Fibroblast of gingiva (primary cell): Measurements from ENCODE around the gene RBM6.
"Not testable (repeated sequence)": the region's sequence is repeated elsewhere in the genome, so short reads cannot be mapped to it uniquely, and the experiment has no call there.

Source experiments
- DNase-seq: peaks from one replicate; pipeline ENCODE4 v3.0.0-alpha.2; 2011; ENCODE audit warnings: low read depth

Gene RBM6

GRCh38 chr3:49992326-49992725 is 52.4 kb downstream of the RBM6 start:
- DNase-seq: no peak

DNA sequence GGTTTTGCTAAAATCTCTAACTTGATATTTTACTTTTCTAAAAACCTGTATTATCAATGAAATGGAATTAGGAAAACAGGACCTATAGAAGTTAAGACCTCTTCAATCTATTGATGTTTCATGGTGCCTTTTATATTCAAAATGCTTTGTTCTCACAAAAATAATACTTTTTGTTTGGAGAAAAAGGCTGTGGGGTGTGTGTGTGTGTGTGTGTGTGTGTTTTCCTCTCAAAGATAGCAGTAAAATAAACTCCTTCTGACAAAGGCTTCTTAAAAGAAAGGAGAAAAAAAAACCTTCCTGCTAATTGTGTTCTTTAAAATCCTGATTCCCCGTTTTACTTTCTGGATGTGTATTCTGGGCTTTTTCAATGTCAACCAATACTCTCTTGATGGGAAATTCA is 54.5 kb downstream of the RBM6 start:
- DNase-seq: no peak

DNA sequence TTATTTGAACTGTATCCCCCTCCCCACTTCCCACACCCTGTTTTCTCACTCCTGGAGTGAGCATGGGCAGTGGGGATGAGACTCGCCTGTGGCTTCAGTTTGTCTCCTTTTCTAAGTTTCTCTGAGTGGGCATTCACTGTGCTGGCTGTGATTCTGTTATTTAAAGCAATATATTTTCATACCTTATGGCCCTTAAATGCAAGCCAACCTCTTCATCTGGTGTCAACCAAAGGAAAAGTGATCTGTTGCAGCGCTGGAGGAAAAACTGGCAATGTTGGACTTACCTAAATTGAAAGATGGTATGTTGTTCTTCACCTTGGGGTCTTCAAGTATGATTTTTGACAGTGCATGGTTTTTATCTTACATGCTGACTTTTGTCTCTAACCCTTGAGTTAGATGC is 56.1 kb downstream of the RBM6 start:
- DNase-seq: no peak

GRCh38 chr3:49997862-49998261 is 57.9 kb downstream of the RBM6 start:
- DNase-seq: no peak

GRCh38 chr3:49998326-49998725 is 58.4 kb downstream of the RBM6 start:
- peak; percentile 21 for DNase-seq

DNA sequence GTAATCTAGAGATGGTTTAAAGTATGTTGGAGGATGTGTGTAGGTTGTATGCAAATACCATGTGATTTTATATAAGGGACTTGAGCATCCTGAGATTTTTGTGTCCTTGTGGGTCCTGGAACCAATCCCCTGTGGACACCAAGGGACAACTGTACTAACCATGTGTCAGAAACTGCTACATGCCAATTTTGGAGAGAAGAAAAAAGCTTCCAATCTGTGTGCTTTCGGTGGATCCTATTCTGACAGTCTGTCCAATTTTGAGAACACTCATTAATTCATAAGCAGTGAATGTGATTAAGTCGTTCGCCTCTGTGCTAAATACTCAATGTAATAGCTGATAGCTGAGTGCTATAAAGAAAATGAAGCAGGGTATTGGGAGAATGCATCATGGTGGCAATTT is 61.6 kb downstream of the RBM6 start:
- DNase-seq: no peak

DNA sequence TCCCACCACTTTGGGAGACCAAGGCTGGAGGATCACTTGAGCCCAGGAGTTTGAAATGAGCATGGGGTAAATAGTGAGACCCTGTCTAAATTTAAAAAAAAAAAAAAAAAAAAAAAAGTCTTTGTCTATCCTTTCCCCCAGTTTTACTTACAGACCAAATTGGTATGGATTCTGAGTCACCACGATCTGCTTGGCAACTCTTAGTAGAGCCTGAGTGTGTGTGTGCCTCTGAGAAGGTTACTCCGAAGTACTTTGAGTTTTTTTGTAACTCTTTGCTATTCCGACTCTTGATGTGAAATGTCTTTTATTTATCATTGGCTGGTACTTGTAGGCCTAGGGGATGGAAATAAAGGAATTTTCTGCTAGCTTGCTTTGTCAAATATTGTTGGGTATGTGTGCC is 63.3 kb downstream of the RBM6 start:
- peak; percentile 36 for DNase-seq

GRCh38 chr3:50003824-50004223 is 63.9 kb downstream of the RBM6 start:
- DNase-seq: no peak

DNA sequence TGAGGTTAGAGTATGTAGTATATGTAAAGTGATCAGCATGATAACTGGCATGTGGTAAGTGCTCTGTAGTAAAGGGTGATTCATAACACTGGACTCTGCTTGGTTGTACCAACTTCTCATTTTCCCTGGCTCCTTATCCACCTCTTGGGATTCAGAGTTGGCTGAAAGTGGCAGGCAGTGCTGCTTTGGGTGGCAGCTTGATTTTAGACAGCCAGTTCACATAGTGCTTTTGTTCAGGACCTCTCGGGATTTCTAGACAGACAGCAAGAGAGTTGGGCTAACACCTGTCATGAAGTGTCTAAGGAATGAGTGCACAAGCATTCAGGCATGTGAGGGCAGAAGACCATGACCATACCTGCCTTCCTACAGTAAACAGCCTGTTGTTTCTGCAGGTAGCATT is 69.0 kb downstream of the RBM6 start:
- peak; percentile 77 for DNase-seq

DNA sequence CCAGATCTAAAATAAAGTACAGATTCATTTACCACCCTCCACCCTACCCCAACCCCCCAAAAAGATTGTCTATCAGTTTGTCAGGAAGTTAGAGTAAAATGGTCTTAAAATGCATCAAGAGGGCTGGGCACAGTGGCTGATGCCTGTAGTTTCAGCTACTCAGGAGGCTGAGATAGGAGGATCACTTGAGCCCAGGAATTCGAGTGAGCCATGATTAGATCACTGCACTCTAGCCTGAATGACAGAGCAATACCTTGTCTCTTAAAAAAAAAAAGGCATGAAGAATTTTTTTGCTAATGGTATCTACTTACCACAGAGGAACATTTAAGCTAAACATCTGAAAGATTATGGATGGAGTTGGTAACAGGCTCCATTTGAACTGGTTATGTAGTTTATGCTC is 71.0 kb downstream of the RBM6 start:
- no peak for DNase-seq

DNA sequence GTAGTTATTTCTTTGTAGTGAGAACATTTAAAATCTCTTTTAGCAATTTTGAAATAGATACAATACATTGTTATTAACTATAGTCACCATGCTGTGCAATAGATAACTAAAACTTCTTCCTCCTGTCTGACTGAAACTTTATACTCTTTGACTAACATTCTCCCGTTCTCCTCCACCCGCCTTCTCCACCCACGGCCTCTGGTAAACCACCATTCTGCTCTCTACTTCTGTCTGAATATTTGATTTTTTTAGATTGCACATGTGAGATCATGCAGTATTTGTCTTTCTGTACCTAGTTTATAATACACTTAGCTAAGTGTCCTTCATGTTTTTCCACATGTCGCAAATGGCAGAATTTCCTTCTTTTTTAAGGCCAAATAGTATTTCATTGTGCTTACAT is 76.0 kb downstream of the RBM6 start:
- no peak for DNase-seq

DNA sequence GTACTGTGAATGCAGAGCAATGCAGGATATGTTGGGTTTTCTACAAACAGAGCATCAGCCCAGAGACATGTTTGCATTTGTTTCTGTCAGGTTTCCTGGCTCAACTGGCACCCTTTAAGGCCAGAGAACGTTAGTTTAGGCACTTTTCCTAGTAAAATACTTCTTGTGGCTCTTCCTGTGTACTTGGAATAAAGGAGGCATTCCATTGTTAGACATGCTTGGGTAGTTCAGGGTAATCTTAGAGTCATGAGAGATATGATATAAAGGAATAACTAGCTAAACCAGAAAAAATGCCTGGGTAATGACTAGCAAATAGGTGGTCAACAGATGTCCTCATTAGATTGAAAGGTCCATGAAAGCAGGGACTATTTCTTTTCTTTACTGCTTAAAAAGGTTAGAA is 88.4 kb downstream of the RBM6 start:
- peak; percentile 73 for DNase-seq

- DNase-seq: not testable (repeated sequence)
Measured at GRCh38 chr3:50031201-50031600, 91.3 kb downstream of the RBM6 start.

- no peak for DNase-seq
Measured at GRCh38 chr3:50044976-50045375, 105.0 kb downstream of the RBM6 start.

DNA sequence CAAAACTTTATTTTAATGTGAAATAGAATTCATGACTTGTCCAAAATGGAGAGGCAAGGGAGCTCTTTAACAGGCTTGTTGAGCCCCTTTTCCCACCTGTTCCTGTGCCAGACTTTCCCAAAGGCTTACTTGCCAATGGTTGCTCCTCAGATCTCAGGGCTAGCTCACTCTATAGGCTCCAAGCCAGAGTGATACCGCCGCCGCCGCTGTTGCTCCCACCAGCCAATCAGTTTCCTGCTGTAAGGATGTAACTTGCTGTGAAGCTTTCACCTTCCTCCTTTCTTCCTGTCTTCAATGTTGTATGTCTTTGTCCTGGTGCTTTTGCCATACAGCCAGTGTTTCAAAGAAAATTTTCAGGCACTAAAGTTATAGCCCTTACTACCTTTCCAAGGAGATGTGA is 107.5 kb downstream of the RBM6 start:
- DNase-seq: no peak

DNA sequence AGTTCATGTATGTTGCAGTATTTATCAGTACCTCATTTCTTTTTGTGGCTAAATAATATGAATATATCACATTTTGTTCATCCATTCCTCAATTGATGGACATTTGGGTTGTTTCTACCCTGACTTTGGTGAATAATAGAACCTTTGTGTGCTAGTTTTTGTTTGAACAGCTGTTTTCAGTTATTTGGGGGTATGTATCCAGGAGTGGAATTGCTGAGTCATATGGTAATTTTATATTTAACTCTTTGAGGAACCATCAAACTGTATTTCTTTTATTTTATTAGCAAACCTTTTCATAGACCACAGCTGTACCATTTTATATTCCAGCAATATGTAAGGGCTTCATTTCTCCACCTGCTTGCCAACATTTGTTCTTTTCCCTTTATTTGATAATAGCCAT is 110.4 kb downstream of the RBM6 start:
- DNase-seq: peak; percentile 85

DNA sequence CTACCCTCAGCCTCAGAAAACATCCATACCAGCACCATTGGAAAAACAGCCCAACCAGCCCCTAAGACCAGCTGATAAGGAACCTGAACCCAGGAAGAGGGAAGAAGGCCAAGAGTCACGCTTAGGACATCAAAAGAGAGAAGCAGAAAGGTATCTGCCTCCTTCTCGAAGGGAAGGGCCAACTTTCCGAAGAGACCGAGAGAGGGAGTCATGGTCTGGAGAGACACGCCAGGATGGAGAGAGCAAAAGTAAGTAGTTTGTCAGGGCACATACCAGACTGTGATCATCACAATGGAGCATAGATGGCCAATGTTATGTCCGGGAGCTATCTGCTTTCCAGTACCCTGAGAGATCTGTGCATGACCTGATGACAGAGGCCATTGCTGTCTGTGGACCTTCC is 117.8 kb downstream of the RBM6 start:
- DNase-seq: no peak

- DNase-seq: peak; percentile 10
Measured at GRCh38 chr3:50068134-50068533, 128.2 kb downstream of the RBM6 start.

DNA sequence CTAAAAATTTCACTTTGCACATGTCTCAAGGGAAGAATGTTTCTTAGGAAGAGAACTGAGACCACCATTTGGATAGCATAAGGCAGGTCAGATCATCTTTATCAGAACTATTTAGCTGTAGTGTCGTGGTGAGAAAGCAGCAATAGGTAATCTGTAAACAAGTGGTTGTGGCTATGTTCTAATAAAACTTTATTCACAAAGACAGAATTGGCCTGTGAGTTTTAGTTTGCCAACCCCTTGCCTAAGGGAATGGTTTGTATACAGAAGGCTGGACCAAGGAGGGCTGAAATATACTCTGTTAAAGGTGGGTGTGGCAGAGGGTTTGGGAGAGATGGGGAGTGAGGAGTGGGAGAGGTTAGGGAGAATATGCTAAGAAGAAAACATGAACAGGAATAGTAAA is 138.1 kb downstream of the RBM6 start:
- DNase-seq: no peak

GRCh38 chr3:50078622-50079021 is 138.7 kb downstream of the RBM6 start:
- no peak for DNase-seq

GRCh38 chr3:50084951-50085350 is 145.0 kb downstream of the RBM6 start:
- not testable (repeated sequence) for DNase-seq

GRCh38 chr3:50088725-50089608 is 149.0 kb downstream of the RBM6 start, which contains the start of gene RBM5:
Gene RBM5, plus strand, starts transcription at chr3:50088919. Its CDS starts 1,516 bp downstream, at chr3:50090435.
- DNase-seq: peak; percentile 89

- no peak for DNase-seq
Measured at GRCh38 chr3:50089609-50089945, 149.6 kb downstream of the RBM6 start.

DNA sequence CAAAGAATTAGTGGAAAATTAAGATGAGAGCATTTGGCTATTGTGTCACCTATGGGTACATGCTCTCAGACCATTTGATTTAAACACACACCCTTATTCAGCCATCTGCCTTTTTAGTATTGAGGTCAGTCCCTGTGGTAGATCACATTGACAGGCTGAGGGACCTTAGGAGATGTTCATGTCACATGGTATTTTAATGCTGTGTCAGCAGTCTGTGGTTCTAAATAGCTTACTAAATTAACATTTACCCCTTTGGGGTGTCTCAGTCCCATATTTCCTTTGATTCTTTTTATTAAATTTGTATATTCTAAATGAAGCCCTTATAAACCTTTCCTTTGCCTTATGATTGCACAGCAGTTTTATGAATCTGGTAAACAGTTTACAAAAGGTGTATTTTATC is 151.0 kb downstream of the RBM6 start:
- DNase-seq: no peak
